ENCODE results near the gene GABARAP. TPM values are rescaled to one million over a fixed set of nuclear protein-coding genes. Genes with fewer than 3 reads are reported as not detected.

Gene GABARAP
- total and polyA plus RNA-seq, 2 of the 13 experiments (the other 11 are each of a cell fraction or from before 2014, with no cell fraction given) = 161 to 310 TPM

- TF ChIP-seq, protein P1, sequence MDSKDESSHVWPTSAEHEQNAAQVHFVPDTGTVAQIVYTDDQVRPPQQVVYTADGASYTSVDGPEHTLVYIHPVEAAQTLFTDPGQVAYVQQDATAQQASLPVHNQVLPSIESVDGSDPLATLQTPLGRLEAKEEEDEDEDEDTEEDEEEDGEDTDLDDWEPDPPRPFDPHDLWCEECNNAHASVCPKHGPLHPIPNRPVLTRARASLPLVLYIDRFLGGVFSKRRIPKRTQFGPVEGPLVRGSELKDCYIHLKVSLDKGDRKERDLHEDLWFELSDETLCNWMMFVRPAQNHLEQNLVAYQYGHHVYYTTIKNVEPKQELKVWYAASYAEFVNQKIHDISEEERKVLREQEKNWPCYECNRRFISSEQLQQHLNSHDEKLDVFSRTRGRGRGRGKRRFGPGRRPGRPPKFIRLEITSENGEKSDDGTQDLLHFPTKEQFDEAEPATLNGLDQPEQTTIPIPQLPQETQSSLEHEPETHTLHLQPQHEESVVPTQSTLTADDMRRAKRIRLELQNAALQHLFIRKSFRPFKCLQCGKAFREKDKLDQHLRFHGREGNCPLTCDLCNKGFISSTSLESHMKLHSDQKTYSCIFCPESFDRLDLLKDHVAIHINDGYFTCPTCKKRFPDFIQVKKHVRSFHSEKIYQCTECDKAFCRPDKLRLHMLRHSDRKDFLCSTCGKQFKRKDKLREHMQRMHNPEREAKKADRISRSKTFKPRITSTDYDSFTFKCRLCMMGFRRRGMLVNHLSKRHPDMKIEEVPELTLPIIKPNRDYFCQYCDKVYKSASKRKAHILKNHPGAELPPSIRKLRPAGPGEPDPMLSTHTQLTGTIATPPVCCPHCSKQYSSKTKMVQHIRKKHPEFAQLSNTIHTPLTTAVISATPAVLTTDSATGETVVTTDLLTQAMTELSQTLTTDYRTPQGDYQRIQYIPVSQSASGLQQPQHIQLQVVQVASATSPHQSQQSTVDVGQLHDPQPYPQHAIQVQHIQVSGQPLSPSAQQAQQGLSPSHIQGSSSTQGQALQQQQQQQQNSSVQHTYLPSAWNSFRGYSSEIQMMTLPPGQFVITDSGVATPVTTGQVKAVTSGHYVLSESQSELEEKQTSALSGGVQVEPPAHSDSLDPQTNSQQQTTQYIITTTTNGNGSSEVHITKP (CRISPR knock-in tag; IDR thresholded peaks at IDR 0.05; ENCODE audit: low read depth) = 0 out of 2 replicates have a peak, but pooled peaks have one; percentile 63
- TF ChIP-seq, protein P2, sequence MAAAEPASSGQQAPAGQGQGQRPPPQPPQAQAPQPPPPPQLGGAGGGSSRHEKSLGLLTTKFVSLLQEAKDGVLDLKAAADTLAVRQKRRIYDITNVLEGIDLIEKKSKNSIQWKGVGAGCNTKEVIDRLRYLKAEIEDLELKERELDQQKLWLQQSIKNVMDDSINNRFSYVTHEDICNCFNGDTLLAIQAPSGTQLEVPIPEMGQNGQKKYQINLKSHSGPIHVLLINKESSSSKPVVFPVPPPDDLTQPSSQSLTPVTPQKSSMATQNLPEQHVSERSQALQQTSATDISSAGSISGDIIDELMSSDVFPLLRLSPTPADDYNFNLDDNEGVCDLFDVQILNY (CRISPR knock-in tag; conservative IDR thresholded peaks at IDR 0.05) = no peak
- TF ChIP-seq ZNF776 (CRISPR knock-in tag; IDR thresholded peaks at IDR 0.05) (no peak), ZNF549 (CRISPR knock-in tag; IDR thresholded peaks at IDR 0.05) (no peak), SNAPC2 (CRISPR knock-in tag; IDR thresholded peaks at IDR 0.05) (no peak; the same call in 1 of the 2 replicates), THAP11 (CRISPR knock-in tag; IDR thresholded peaks at IDR 0.05) (peak; percentile 98; the same call in 1 of the 2 replicates), ZNF773 (CRISPR knock-in tag; IDR thresholded peaks at IDR 0.05; ENCODE audit: borderline replicate concordance) (no peak), ZNF891 (CRISPR knock-in tag; IDR thresholded peaks at IDR 0.05) (no peak), HNF1A (IDR thresholded peaks at IDR 0.05; ENCODE audit: low read depth) (no peak), HNF1A (CRISPR knock-in tag; IDR thresholded peaks at IDR 0.05; ENCODE audit: borderline replicate concordance) (peak; percentile 57; the same call in 1 of the 2 replicates)
Measured at GRCh38 chr17:7214300-7215135, 27.7 kb downstream of the GABARAP start (continued).
